ENCODE results near the gene COL23A1.

The COL23A1 gene

DNA sequence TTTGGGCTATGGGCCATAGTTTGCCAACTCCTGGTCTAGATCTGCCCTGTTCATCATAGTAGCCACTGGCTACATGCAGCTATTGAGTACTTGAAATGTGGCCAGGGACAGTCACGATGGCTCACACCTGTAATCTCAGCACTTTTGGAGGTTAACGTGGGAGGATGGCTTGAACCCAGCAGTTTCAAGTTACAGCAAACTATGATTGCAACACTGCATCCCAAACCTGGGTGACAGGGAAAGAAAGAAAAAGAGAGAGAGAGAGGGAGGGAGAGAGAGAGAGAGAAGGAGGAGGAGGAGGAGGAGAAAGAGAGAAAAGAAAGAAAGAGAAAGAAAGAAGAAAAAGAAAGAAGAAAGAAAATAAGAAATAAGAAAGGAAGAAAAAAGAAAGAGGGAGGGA, 397.9 kb downstream of the COL23A1 start:
- H3K4me3 ChIP-seq (ENCODE audit: low read length) = no peak overlapping the region
- TF ChIP-seq, protein P1, sequence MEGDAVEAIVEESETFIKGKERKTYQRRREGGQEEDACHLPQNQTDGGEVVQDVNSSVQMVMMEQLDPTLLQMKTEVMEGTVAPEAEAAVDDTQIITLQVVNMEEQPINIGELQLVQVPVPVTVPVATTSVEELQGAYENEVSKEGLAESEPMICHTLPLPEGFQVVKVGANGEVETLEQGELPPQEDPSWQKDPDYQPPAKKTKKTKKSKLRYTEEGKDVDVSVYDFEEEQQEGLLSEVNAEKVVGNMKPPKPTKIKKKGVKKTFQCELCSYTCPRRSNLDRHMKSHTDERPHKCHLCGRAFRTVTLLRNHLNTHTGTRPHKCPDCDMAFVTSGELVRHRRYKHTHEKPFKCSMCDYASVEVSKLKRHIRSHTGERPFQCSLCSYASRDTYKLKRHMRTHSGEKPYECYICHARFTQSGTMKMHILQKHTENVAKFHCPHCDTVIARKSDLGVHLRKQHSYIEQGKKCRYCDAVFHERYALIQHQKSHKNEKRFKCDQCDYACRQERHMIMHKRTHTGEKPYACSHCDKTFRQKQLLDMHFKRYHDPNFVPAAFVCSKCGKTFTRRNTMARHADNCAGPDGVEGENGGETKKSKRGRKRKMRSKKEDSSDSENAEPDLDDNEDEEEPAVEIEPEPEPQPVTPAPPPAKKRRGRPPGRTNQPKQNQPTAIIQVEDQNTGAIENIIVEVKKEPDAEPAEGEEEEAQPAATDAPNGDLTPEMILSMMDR (conservative IDR thresholded peaks at IDR 0.05; ENCODE audit: low read depth, low read length) = no peak
- no peak for DNase-seq (ENCODE audit: low read depth)

DNA sequence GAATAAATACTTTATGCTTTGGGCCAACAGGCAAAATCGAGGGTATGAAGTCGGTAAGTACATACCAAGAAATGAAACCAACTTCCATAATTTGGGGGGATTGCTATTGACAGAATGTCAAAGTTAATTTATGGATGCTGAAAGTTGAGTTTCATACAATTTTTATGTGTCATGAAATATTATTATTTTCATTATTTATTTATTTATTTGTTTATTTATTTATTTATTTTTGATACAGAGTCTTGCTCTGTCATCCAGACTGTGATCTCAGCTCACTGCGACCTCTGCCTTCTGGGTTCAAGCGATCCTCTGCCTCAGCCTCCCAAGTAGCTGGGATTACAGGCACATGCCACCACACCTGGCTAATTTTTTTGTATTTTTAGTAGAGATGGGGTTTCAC, 398.5 kb downstream of the COL23A1 start:
- TF ChIP-seq, protein P1 (conservative IDR thresholded peaks at IDR 0.05; ENCODE audit: low read depth, low read length) = no peak
- no peak for DNase-seq (ENCODE audit: low read depth)
- no peak overlapping the region for H3K4me3 ChIP-seq (ENCODE audit: low read length)

DNA sequence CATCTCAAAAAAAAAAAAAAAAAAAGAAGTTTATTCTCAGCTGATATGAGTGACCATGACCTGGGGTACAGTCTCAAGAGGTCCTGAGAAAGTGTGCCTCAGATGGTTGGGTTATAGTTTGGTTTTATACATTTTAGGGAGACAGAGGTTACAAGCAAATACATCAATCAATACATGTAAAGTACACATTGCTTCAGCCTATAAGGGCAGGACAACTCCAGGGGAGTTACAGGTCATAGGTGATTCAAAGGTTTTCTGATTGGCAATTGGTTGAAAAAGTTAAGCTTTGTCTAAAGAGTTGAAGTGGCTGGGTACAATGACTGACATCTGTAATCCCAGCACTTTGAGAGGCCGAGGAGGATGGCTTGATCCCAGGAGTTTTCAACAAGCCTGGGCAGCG, 400.8 kb downstream of the COL23A1 start:
- H3K4me3 ChIP-seq (ENCODE audit: low read length) = no peak overlapping the region
- TF ChIP-seq, protein P1 (conservative IDR thresholded peaks at IDR 0.05; ENCODE audit: low read depth, low read length) = no peak
- no peak for DNase-seq (ENCODE audit: low read depth)
